ENCODE measurements around the gene TBC1D9B. TPM values are rescaled to one million over a fixed set of nuclear protein-coding genes. Genes with fewer than 3 reads are reported as not detected.
A peak's percentile ranks its signal among the peaks of the same experiment; 100 is the strongest.

TBC1D9B gene
- total RNA-seq, 1 donor from 2014 or later: 138 TPM

- Mint-ChIP-seq H3K4me1 (ENCODE audit: unreplicated experiment) (peaks cover 10% of the 10 kb centered on the region), H3K36me3 (ENCODE audit: low read depth, unreplicated experiment) (peaks cover 34% of the 10 kb centered on the region), H3K4me3 (ENCODE audit: unreplicated experiment) (no peak overlapping the region)
Measured at GRCh38 chr5:179867476-179867875, 40.2 kb downstream of the TBC1D9B start.

GRCh38 chr5:179867079-179867465 lies 40.6 kb downstream of the TBC1D9B start:
- no peak for TF ChIP-seq CTCF (IDR thresholded peaks at IDR 0.05; ENCODE audit: unreplicated experiment)
- no peak for DNase-seq (ENCODE audit: low spot score)
- Mint-ChIP-seq H3K4me1 (ENCODE audit: unreplicated experiment) (peaks cover 10% of the 10 kb centered on the region), H3K27ac (ENCODE audit: unreplicated experiment) (no peak overlapping the region), H3K36me3 (ENCODE audit: low read depth, unreplicated experiment) (peaks cover 36% of the 10 kb centered on the region), H3K27me3 (ENCODE audit: unreplicated experiment) (peaks cover 19% of the 10 kb centered on the region), H3K4me3 (ENCODE audit: unreplicated experiment) (no peak overlapping the region), H3K9me3 (ENCODE audit: unreplicated experiment) (no peaks in the 10 kb centered on the region)

More at GRCh38 chr5:179867476-179867875, 40.2 kb downstream of the TBC1D9B start:
- Mint-ChIP-seq H3K27me3 (ENCODE audit: unreplicated experiment) (peaks cover 19% of the 10 kb centered on the region), H3K9me3 (ENCODE audit: unreplicated experiment) (no peaks in the 10 kb centered on the region), H3K27ac (ENCODE audit: unreplicated experiment) (no peak overlapping the region)
- TF ChIP-seq CTCF (IDR thresholded peaks at IDR 0.05; ENCODE audit: unreplicated experiment): no peak
- DNase-seq (ENCODE audit: low spot score): no peak

- TF ChIP-seq CTCF (IDR thresholded peaks at IDR 0.05; ENCODE audit: unreplicated experiment): no peak
- Mint-ChIP-seq H3K27me3 (ENCODE audit: unreplicated experiment) (peaks cover 19% of the 10 kb centered on the region), H3K36me3 (ENCODE audit: low read depth, unreplicated experiment) (peaks cover 36% of the 10 kb centered on the region), H3K27ac (ENCODE audit: unreplicated experiment) (no peak overlapping the region), H3K4me3 (ENCODE audit: unreplicated experiment) (no peak overlapping the region), H3K9me3 (ENCODE audit: unreplicated experiment) (no peaks in the 10 kb centered on the region), H3K4me1 (ENCODE audit: unreplicated experiment) (peaks cover 10% of the 10 kb centered on the region)
- DNase-seq (ENCODE audit: low spot score): no peak
Measured at GRCh38 chr5:179866241-179867078, 41.2 kb downstream of the TBC1D9B start.

- no peak for TF ChIP-seq CTCF (IDR thresholded peaks at IDR 0.05; ENCODE audit: unreplicated experiment)
- peak overlapping the region; percentile 37 for H3K4me3 Mint-ChIP-seq (ENCODE audit: unreplicated experiment)
- peak overlapping the region; percentile 61 for H3K27ac Mint-ChIP-seq (ENCODE audit: unreplicated experiment)
- no peaks in the 10 kb centered on the region for H3K9me3 Mint-ChIP-seq (ENCODE audit: unreplicated experiment)
- H3K36me3 Mint-ChIP-seq (ENCODE audit: low read depth, unreplicated experiment): peaks cover 28% of the 10 kb centered on the region
- peaks cover 10% of the 10 kb centered on the region for H3K4me1 Mint-ChIP-seq (ENCODE audit: unreplicated experiment)
- no peak for DNase-seq (ENCODE audit: low spot score)
- H3K27me3 Mint-ChIP-seq (ENCODE audit: unreplicated experiment): peaks cover 14% of the 10 kb centered on the region
Measured at GRCh38 chr5:179865491-179866240, 42.0 kb downstream of the TBC1D9B start.
